Activated CD4-positive, alpha-beta T cell treated with anti-CD3 and anti-CD28 coated beads for 36 hours (primary cell): ENCODE data around the gene TXNRD1. TPM values are rescaled to one million over a fixed set of nuclear protein-coding genes. Genes with fewer than 3 reads are reported as not detected.

Source experiments
- ATAC-seq: fragments of 200-7000 bp; cut with Tn5 transposase; one replicate; pipeline ENCODE4 v1.10.0; 2021; ENCODE audit warnings: mild to moderate bottlenecking, moderate library complexity
- CTCF ChIA-PET: fragments of 350-600 bp; sonication (Branson Sonifier 250); formaldehyde crosslinking; loops from one replicate; lab custom pipeline; 2021; ENCODE audit warnings: antibody characterized with exemption; lab: Charles Lee
- POLR2A ChIA-PET: fragments of 350-600 bp; sonication (Branson Sonifier 250); formaldehyde crosslinking; loops from one replicate; lab custom pipeline; 2021; ENCODE audit warnings: antibody characterized with exemption, inconsistent platforms; lab: Charles Lee
- DNase-seq: peaks from one replicate; pipeline ENCODE4 v3.0.0-alpha.2; 2020
- H3K27ac Mint-ChIP-seq: one replicate; pipeline ENCODE4 v1.8.0; 2021; ENCODE audit warnings: mixed read lengths
- H3K27me3 Mint-ChIP-seq: one replicate; pipeline ENCODE4 v1.8.0; 2021; ENCODE audit warnings: mixed read lengths
- H3K36me3 Mint-ChIP-seq: one replicate; pipeline ENCODE4 v1.8.0; 2021; ENCODE audit warnings: low read depth, mixed read lengths
- H3K4me1 Mint-ChIP-seq: one replicate; pipeline ENCODE4 v1.8.0; 2021; ENCODE audit warnings: mixed read lengths
- H3K4me3 Mint-ChIP-seq: one replicate; pipeline ENCODE4 v1.8.0; 2021; ENCODE audit warnings: mild to moderate bottlenecking, moderate library complexity, mixed read lengths
- H3K9me3 Mint-ChIP-seq: one replicate; pipeline ENCODE4 v1.8.0; 2021; ENCODE audit warnings: low read depth, mixed read lengths
- intact Hi-C, 2 experiments: fragments of 100-400 bp; cut with DNase I in 1 of 2; cut with micrococcal nuclease in 1 of 2; formaldehyde crosslinking; loops; one replicate each; pipeline versions ENCODE4 v1.14.2 to v1.15.1; 2022 to 2024; cut with DNase I, micrococcal nuclease
- total RNA-seq, 2 experiments: library from RNA; stranded (reverse); gene quantifications; one replicate each; pipeline ENCODE4 v1.2.3, GENCODE V29; 2021

TXNRD1 gene
- total RNA-seq, 2 experiments from 2014 or later, result 66.7 to 88.0 TPM

DNA sequence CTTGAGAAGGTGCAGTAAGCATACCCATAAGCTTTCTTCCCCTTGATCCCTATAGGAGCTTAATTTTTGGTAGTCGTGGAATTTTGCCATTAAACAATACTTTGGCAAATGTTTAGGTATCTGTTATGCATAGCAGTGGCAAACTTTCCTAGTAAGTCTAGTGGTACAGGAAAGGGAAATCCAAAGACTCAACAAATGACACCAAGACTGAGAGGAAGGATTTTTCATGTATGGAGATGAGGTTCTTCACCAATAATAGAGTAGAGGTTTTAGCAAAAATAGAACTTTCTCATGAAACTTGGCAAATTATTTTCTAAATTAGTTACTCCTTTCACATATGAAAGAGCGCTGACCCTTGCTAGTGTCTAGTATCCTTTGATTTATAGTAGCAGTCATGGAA is 90.8 kb downstream of the TXNRD1 start:
- POLR2A ChIA-PET, result no interaction called here
- CTCF ChIA-PET, result interaction anchor here (1.4 kb wide), 1 partner anchor 87 kb away, joined by 5 read pairs; no protein-coding TSS in a partner anchor
- Mint-ChIP-seq H3K4me3 (no peak overlapping the region), H3K27ac (no peak overlapping the region), H3K36me3 (peaks cover 53% of the 10 kb centered on the region), H3K9me3 (no peaks in the 10 kb centered on the region), H3K4me1 (peaks cover 57% of the 10 kb centered on the region), H3K27me3 (no peaks in the 10 kb centered on the region)
- no peak for ATAC-seq
- intact Hi-C loops, result no loop called here
- DNase-seq, result no peak

- H3K9me3 Mint-ChIP-seq, result no peaks in the 10 kb centered on the region
- ChIA-PET POLR2A (no interaction called here), CTCF (no interaction called here)
- H3K36me3 Mint-ChIP-seq, result peaks cover 52% of the 10 kb centered on the region
- ATAC-seq (no peak), DNase-seq (no peak)
- H3K4me1 Mint-ChIP-seq, result peaks cover 52% of the 10 kb centered on the region
- H3K4me3 Mint-ChIP-seq, result no peak overlapping the region
- intact Hi-C loops, result no loop called here
- no peaks in the 10 kb centered on the region for H3K27me3 Mint-ChIP-seq
- H3K27ac Mint-ChIP-seq, result no peak overlapping the region
Observed at GRCh38 chr12:104306943-104307654, 91.5 kb downstream of the TXNRD1 start.

DNA sequence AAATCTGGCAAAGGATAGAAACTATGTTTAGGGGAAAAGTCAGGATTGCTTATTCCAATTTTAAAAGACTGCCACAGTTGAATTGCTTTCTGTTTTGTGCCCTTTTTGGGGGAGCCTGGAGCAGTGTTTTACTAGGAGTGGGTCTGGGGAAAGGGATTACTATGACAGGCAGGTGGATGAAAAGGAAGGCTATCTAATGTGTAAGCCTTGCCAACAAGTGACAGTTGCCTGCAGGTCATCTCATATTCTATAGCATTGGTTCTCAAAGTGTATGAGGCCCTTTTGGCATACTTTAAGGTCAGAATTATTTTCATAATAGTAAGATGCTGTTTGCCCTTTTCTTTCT is 92.0 kb downstream of the TXNRD1 start:
- no peaks in the 10 kb centered on the region for H3K27me3 Mint-ChIP-seq

DNA sequence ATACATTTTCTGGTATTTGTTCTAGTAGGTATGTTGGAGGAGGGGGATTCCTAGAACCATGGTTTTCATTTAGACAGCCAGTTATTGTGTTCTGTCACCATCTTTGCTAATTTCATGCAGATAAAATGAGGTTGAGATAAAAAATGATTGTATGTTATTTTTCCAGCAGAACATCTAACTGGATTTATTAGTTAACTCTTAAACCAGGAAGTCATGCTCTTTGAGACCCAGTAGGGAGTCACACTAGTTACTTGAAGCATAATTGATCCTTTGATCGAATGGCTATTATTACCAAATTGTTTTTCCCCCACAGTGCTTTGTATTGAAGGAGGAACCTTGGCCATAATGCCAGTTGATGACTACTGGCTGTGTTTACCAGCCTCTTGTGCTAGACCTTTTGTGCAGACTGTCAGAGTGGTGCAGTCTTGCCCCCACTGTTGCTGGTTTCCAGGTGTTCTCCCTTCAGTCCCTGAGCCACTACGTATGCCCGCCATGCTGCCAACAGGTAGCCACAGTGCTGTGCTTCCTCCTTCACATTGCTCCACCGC is 93.9 kb downstream of the TXNRD1 start:
- Mint-ChIP-seq H3K27ac (peak overlapping the region; percentile 4), H3K36me3 (peaks cover 56% of the 10 kb centered on the region), H3K4me3 (no peak overlapping the region), H3K27me3 (no peaks in the 10 kb centered on the region), H3K9me3 (no peaks in the 10 kb centered on the region), H3K4me1 (peaks cover 31% of the 10 kb centered on the region)
- CTCF ChIA-PET, result interaction anchor here (1.0 to 1.6 kb wide), 2 partner anchors 11 to 22 kb away, joined by 3 to 4 read pairs; no protein-coding TSS in a partner anchor
- ATAC-seq (no peak), DNase-seq (no peak)
- POLR2A ChIA-PET, result no interaction called here
- intact Hi-C loops, result no loop called here

More for the DNA sequence above, 92.0 kb downstream of the TXNRD1 start:
- intact Hi-C loops, result no loop called here
- Mint-ChIP-seq H3K36me3 (peaks cover 57% of the 10 kb centered on the region), H3K4me3 (no peak overlapping the region), H3K9me3 (no peaks in the 10 kb centered on the region), H3K4me1 (peaks cover 49% of the 10 kb centered on the region), H3K27ac (no peak overlapping the region)
- POLR2A ChIA-PET, result no interaction called here
- ATAC-seq (no peak), DNase-seq (no peak)
- CTCF ChIA-PET, result no interaction called here

- ATAC-seq (no peak), DNase-seq (no peak)
- Mint-ChIP-seq H3K27ac (no peak overlapping the region), H3K36me3 (peaks cover 56% of the 10 kb centered on the region), H3K9me3 (no peaks in the 10 kb centered on the region), H3K27me3 (no peaks in the 10 kb centered on the region), H3K4me1 (peaks cover 18% of the 10 kb centered on the region), H3K4me3 (no peak overlapping the region)
- intact Hi-C loops, result no loop called here
- CTCF ChIA-PET, result interaction anchor here (1.7 kb wide), 1 partner anchor 16 kb away, joined by 3 read pairs; no protein-coding TSS in a partner anchor
- POLR2A ChIA-PET, result no interaction called here
Observed at GRCh38 chr12:104310751-104311633, 95.4 kb downstream of the TXNRD1 start.

- ChIA-PET POLR2A (interaction anchor here (0.6 kb wide), 1 partner anchor 109 kb away, joined by 3 read pairs; no protein-coding TSS in a partner anchor), CTCF (interaction anchor here (1.0 kb wide), 1 partner anchor 95 kb away, joined by 3 read pairs; no protein-coding TSS in a partner anchor)
- Mint-ChIP-seq H3K36me3 (peaks cover 59% of the 10 kb centered on the region), H3K27me3 (no peaks in the 10 kb centered on the region), H3K4me1 (peaks cover 11% of the 10 kb centered on the region), H3K27ac (no peak overlapping the region), H3K4me3 (no peak overlapping the region), H3K9me3 (no peaks in the 10 kb centered on the region)
- intact Hi-C loops, result no loop called here
- ATAC-seq (no peak), DNase-seq (no peak)
Observed at GRCh38 chr12:104312202-104312601, 96.6 kb downstream of the TXNRD1 start.

- no peak for ATAC-seq
- intact Hi-C loops, result no loop called here
- ChIA-PET POLR2A (no interaction called here), CTCF (interaction anchor here (1.0 kb wide), 1 partner anchor 96 kb away, joined by 3 read pairs; no protein-coding TSS in a partner anchor)
- Mint-ChIP-seq H3K27me3 (no peaks in the 10 kb centered on the region), H3K4me3 (no peak overlapping the region), H3K4me1 (peaks cover 7% of the 10 kb centered on the region), H3K9me3 (no peaks in the 10 kb centered on the region), H3K27ac (no peak overlapping the region), H3K36me3 (peaks cover 61% of the 10 kb centered on the region)
- DNase-seq, result no peak
Observed at GRCh38 chr12:104312654-104313053, 97.1 kb downstream of the TXNRD1 start.

GRCh38 chr12:104313568-104314241 is 98.1 kb downstream of the TXNRD1 start:
- ATAC-seq (no peak), DNase-seq (no peak)
- Mint-ChIP-seq H3K9me3 (no peaks in the 10 kb centered on the region), H3K4me3 (no peak overlapping the region), H3K4me1 (peaks cover 6% of the 10 kb centered on the region), H3K36me3 (peaks cover 59% of the 10 kb centered on the region), H3K27ac (peak overlapping the region; percentile 65), H3K27me3 (no peaks in the 10 kb centered on the region)
- ChIA-PET CTCF (interaction anchor here (1.0 kb wide), 2 partner anchors 21 to 97 kb away, joined by 3 read pairs; no protein-coding TSS in a partner anchor), POLR2A (no interaction called here)
- intact Hi-C loops, result no loop called here

DNA sequence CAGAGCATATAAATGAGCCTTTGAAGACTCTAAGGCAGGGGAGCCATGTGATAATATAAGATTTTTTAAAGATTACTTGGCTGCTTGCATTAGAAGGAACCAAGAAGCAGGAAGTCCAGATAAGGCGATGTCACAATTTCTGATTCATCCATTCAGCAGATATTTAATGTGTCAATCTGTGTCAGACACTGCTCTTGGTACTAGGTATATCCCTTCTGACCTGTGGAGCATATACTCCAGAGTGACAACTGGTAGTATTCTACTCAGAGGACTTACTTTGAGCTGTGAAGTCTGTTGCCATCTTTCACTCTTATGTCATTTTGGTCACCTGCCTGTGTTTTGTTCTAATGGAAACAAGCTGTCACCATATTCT is 98.6 kb downstream of the TXNRD1 start:
- ATAC-seq, result peak; percentile 23

DNA sequence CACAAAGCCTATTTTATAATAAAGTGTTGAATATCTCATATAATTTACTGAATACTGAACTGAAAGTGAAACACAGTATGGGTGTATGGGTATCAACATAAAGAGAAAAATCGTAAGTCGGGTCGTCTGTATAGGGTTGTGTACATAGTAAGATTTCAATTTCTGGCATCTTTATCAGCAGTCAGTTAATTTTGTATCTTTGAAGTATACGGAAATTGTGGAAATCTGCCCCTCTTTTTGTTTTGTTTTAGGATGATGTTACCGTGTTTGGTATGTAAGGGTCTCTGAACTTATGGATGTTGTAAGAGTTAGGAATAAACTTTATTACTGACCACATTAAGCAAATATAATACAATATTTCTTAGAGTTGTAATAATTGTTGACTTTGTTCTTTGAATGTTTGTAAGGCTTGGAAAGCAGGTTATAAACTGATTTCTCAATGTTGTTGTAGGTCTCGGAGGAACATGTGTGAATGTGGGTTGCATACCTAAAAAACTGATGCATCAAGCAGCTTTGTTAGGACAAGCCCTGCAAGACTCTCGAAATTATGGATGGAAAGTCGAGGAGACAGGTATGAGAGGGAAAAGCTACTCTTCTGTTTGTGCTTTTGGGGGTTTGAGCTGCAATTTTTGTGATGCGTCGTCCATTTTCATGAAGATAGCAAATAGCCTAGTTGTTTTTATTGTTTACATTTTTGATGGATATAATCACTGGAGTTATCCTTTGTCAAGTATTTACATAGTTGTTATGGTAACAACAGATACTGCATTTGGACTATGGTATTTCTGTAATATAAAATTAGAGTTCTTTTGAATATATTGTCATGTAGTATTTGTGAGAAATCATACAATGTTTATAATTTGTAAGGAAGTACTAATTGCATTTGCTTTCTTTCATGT is 100.0 kb downstream of the TXNRD1 start:
- Mint-ChIP-seq H3K27ac (no peak overlapping the region), H3K9me3 (no peaks in the 10 kb centered on the region), H3K27me3 (no peaks in the 10 kb centered on the region), H3K36me3 (peaks cover 61% of the 10 kb centered on the region), H3K4me1 (no peaks in the 10 kb centered on the region), H3K4me3 (no peak overlapping the region)
- ATAC-seq (no peak), DNase-seq (no peak)
- ChIA-PET POLR2A (no interaction called here), CTCF (no interaction called here)
- intact Hi-C loops, result no loop called here

More for the DNA sequence above, 98.6 kb downstream of the TXNRD1 start:
- POLR2A ChIA-PET, result no interaction called here
- Mint-ChIP-seq H3K4me3 (no peak overlapping the region), H3K27me3 (no peaks in the 10 kb centered on the region), H3K36me3 (peaks cover 58% of the 10 kb centered on the region), H3K9me3 (no peaks in the 10 kb centered on the region), H3K27ac (no peak overlapping the region), H3K4me1 (peaks cover 5% of the 10 kb centered on the region)
- CTCF ChIA-PET, result interaction anchor here (1.0 kb wide), 1 partner anchor 21 kb away, joined by 3 read pairs; no protein-coding TSS in a partner anchor
- DNase-seq, result no peak
- intact Hi-C loops, result no loop called here
